Activated T-cell treated with anti-CD3 and anti-CD28 coated beads for 1 hour (primary cell): Measurements from ENCODE around the gene TARDBP.
"Not testable (repeated sequence)": the region's sequence is repeated elsewhere in the genome, so short reads cannot be mapped to it uniquely, and the experiment has no call there.

Experiments
- DNase-seq: peaks from one replicate; pipeline ENCODE4 v3.0.0-alpha.2; 2020; ENCODE audit warnings: low read depth

TARDBP gene

DNA sequence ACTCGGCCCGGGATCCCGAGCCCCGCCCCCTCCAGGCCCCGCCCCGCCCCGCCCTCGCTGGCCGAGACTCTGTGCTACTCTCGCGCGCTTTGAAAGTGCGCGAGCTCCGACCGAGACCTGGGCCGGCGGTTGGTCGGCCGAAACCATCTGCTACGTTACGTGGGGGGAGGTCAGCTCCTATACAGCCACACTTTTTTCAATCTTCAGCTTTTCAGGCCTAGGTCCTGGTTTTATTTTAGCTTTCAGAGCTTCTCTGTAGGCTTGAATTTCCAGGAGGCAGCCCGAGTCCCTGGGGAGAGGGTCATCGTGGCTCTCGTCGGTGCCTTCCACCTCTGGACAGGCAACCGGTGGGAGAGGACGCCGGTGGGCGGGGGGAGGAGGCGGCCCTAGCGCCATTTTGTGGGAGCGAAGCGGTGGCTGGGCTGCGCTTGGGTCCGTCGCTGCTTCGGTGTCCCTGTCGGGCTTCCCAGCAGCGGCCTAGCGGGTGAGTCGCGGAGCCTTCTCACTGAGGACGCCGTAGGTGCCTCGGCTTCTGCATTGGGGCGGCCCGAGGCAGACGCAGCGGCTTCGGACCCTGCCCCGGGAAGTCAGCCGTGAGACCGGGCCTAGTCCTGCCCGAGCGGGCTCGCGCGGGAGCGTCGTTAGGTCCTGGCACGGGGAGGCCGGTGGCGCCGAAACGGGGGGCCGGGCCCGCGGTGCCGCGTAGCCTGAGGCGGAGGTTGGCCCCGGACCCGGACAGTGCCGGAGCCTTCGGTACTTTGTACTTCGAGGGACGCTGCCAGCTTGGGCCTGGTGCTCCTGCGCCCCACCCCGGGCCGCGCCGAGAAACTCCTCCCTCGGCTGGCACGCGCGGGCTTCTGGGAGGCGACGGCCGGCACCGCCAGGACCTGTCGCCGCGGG lies at the start of gene TARDBP:
Gene TARDBP, plus strand, starts transcription at position 395 of the 900 bp plus-strand sequence. CDS start 1,074 bp downstream, outside the sequence.
- peak; percentile 85 for DNase-seq

DNA sequence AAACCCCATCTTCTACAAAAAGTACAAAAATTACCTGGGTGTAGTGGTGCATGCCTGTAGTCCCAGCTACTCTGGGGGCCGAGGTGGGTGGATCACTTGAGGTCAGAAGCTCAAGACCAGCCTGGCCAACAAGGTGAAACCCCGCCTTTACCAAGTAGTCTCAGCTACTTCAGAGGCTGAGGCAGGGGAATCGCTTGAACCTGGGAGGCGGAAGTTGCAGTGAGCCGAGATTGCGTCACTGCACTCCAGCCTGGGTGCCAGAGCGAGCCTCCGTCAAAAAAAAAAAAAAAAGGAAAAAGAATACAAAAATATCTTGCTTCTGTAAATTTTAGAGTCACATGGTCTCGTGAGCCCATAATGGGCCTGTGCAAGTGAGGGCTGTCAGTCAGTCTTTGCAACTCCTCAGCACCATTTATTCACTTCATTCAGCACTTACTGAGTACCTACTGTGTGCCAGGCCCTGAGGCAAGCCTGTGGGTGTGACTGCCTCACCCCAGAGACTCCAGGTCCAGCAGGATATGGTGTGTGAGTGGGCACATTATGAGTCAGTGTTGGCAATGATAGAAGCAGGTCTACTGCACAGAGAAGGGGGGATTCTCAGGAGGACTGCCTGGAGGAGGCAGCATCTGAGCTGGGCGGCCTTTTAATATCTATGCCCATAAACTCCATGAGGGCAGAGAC lies 46.8 kb upstream of the TARDBP start:
- DNase-seq = no peak

DNA sequence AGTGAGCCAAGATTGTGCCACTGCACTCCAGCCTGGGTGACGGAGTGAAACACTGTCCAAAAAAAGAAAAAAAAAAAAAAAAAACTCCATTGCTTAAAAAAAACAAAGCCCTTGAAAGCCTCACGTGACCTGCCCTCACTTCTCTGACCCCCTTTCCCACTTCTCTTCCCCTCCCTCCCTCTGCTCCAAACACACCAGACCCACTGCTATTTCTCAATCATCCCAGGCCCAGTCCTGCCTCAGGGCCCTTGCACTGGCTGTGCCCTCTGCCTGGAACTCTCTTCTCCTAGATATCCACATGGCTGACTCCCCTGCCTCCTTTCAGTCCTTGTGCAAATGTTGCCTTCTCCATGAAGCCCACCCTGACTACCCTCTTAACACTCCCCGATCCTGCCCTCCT lies 45.4 kb upstream of the TARDBP start:
- DNase-seq = no peak

DNA sequence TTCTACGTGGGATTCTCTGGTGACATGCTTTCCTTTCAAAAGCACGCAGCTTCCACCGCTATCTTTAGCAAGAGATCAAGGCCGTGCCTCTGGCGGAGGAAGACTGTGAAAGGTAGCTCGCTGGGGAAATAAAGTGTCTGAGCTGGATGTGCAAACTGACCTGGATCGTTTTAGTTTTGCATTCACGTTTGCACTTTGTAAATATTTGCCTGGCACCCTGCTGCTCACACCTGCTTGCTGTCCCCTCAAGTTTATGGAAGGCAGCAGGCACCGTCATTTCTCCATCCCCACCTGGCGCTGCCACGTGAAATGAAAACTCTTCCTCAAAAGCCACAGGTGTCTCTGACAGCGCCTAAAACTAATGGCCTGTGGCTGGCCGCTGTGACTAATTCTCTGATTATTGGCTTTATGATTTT lies 44.0 kb upstream of the TARDBP start:
- no peak for DNase-seq

GRCh38 chr1:10969267-10969970 lies 43.0 kb upstream of the TARDBP start:
- no peak for DNase-seq

DNA sequence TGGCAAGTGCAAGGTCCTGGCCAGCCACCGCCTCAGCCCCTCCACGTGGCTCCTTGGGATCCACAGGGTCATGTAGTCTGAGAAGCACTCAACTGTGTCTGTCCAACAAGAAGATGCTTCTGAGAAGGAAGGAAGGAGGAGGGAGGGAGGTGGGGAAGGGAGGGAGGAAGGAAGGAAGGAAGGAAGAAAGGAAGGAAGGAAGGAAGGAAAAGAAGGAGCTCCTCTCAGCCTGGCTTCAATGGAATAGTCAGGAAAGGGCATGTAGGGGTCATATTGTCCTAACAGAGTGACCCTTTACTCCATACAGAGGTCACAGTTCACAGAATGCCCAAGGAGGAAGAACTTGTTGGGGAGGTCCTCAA lies 42.5 kb upstream of the TARDBP start:
- no peak for DNase-seq

DNA sequence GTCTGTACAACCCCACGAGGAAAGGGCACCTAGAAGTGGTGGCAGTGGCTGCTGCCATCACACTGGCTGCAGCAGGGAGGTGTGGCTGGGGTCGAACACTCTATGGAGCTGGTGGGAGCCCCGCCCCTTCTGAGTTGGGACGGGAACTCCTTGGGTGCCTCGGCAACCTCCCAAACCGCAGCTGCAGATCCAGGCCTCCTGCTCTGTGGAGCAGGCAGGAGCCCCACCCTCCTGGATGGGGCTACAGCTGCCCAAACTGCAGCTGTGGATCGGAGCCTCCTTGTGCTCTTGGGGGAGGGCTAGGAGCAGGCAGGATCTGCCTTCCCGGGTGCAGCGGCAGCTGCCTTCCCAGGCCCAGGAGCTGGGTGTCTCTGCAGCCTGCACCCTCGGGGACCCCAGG lies 38.9 kb upstream of the TARDBP start:
- DNase-seq = no peak

DNA sequence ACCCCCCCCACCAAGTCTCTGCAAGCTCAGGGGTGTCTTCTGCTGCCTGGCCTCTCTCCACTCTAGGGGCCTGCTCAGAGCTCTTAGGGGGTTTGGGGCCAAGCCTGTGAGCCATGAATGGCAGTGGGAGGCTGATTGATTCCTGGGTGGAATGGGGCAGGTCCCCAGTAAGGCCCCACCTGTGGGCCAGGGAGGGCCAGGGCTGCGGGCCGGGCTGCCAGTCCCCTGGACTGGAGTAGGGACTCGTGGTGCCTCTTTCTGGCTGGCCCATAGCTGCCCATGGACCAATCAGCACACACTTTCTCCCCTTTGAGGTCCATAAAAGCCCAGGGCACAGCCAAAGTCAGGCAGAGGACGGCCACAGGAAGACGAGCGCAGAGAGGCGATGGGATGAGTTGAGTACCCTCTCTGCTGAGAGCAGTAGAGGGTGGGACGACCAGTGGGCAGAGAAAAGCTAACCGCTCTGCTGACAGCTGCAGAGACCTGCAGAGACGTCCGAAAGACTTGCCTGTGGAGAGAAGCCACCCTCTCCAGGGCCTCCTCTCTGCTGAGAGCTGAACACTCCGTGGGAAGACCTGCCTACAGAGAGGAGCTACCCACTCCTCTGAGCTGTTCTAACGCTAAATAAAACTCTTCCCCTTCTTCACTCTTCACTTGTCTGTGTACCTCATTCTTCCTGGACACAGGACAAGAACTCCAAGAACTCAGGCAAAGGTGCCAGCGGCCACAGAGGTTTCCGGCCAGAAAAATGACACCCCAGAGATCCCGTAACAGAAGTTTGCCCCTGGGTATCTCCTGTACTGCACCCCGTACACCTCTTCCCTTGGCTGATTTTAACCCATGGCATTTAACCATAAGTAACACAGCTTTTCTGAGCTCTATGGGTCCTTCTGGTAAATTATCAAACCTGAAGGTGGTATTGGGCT lies 38.2 kb upstream of the TARDBP start:
- no peak for DNase-seq

DNA sequence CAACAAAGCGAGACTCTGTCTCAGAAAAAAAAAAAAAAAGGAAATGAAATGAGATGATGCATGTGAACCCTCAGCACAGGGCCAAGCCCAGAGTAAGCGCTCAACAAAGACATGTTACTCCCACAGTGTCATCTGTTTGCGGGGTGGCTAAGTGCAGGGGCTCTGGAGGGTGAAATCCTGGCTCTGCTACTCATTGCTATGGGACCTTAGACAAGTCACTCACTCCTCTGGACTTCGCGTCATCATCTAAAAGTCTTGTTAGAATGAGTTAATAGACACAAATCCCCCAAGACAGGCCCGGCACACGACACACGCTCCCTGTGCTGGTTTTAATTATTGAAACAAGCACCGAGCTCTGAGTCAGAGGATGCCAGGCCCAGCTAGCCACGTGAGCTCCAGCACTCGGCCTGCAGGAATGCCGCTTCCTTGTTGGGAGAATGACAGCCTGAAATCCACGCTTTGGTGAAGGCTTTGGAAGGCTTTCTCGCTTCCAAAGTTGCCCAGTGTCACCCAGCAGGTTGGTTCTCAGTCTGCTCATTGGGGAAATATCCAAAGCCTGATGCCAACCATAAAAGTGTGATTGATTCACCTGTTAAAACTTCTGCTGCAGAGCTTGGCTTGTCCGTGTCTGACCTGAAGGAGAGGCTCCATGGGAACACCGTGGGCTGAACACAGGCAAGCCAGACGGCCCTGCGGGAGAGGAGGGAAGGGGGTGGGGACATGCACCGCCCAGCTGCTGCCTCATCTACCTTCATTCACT lies 36.7 kb upstream of the TARDBP start:
- DNase-seq = no peak

DNA sequence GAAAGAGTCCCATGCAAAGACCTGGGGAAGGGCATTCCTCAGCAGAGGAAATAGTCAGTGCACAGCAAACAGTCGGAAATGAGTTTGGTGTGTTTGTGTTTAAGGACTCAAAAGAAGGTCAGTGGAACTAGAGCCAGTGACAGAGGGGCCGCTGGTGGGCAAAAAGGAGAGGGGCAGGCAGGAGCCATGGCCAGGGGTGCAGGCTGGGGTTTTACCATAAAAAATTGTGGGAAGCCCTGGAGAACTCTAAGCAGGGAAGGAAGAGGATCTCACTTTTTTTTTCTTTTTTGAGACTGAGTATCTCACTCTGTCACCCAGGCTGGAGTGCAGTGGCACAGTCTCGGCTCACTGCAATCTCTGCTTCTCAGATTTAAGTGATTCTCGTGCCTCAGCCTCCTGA lies 33.7 kb upstream of the TARDBP start:
- DNase-seq = no peak

DNA sequence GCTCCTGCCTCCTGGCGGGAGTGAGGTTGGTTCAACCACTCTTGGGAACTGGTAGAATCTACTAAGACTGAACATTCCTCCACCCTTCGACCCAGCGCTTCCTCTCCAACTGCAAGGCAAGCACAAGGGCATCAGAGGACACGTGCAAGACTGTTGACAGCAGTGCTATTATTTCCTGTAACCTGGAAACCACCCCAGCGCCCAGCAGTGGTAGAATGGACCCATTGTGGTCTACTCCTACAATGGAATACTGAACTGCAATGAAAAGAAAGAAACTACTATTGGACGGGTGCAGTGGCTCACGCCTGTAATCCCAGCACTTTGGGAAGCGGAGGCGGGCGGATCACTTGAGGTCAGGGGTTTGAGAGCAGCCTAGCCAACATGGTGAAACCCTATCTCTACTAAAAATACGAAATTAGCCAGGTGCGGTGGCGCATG lies 33.0 kb upstream of the TARDBP start:
- DNase-seq = no peak

- no peak for DNase-seq
Measured at GRCh38 chr1:10980094-10980577, 32.3 kb upstream of the TARDBP start.

DNA sequence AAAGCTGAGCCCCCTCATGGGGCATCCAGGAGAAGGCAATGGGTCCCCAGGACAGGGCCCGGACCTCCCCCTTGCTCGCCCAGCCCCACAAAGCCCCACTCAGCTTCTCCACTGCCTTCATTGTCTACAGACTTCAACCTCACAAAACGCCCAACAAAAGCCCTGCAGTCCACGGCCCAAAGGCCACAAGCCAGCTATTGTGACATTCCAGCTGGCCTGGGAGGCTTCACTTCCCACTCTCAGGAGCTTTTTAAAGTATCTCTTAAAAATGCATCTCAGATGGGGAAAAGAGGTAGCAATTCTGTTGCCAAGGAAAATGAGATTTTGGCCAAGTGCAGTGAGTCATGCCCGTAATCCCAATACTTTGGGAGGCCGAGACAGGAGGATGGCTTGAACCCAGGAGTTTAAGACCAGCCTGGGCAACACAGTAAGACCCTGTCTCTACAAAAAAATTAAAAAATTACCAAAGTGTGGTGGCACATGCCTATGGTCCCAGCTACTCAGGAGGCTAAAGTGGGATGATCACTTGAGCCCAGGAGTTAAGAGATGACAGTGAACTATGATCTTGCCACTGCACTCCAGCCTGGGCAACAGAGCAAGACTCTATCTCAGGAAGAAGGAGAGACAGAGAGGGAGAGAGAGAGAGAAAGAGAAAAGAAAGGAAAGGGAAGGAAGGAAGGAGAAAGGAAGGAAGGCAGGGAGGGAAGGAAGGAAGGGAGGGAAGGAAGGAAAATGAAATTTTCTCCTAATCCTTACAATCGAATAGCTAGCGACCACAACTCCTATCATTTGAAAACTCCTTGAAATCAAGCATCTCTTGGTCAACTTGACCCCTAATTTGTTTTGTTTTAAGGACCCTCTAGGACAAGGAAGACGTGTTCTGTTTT lies 31.4 kb upstream of the TARDBP start:
- DNase-seq = no peak

DNA sequence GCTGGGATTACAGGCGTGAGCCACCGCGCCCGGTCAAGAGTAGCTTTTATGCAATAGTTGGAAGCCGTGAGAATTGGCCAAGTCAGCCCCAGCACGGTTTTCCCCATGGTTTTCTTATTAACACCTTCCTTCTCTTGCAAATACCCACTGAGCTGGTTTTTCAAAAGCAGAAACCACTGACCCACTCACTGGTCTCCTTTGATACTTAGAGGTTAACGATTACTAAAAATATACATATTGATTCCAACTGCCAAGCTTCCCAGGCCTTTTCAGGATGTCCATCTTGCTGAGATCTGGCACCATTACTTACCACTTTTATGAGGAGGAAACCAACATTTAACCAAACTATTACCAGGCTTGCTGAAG lies 25.9 kb upstream of the TARDBP start:
- DNase-seq = no peak

- no peak for DNase-seq
Measured at GRCh38 chr1:10987840-10988417, 24.5 kb upstream of the TARDBP start.

DNA sequence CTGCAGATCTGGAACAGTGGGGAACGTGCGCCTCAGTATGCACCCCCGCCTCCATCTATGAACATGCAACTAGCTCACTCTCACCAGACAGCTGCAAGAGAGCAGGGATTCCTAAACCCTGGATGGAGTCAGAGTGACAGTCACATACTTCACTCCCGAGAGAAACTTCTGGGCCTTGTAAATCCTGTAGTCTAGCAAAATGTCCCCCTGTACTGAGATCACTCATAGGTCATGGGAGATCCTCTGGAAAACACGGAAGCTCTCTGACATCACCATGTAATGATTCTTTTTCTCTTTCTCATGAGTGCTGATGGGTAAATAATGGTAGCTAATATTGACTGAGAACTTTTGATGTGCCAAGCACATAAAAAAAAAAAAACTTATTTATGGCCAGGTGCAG lies 23.4 kb upstream of the TARDBP start:
- DNase-seq = no peak

DNA sequence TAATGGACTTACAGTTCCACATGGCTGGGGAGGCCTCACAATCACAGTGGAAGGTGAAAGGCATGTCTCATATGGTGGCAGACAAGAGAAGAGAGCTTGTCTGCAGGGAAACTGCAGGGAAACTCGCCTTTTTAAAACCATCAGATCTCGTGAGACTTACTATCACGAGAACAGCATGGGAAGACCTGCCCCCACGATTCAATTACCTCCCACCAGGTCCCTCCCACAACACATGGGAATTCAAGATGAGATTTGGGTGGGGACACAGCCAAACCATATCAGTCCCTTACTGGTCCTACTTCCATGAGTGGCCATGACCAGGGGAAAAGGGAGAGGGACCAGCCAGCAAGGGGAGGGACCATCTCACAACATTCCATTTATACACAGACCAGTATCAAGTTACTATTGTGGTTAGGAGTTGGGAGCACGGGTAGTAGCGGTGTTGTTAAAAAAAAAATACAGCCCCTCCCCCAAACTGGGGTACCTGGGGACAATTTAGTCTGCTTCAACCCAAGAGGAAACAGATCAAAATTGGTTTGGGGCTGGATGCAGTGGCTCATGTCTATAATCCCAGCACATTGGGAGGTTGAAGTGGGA lies 22.4 kb upstream of the TARDBP start:
- DNase-seq = not testable (repeated sequence)

GRCh38 chr1:10990828-10991227 lies 21.6 kb upstream of the TARDBP start:
- no peak for DNase-seq

GRCh38 chr1:10992004-10992403 lies 20.4 kb upstream of the TARDBP start:
- not testable (repeated sequence) for DNase-seq
